ENCODE results near the gene NDRG3.

Gene NDRG3

GRCh38 chr20:36631646-36632045, 114.2 kb downstream of the NDRG3 start:
- 95 to 96% methylated on average over 6 of the region's 6 CpGs for WGBS, 2 experiments (ENCODE audit: insufficient coverage in 2 of 2)
- Histone ChIP-seq H3K9me3 (ENCODE audit: control insufficient read depth, low read length) (no peaks in the 10 kb centered on the region), H3K36me3 (ENCODE audit: control insufficient read depth, insufficient read depth, low read length) (no peaks in the 10 kb centered on the region), H3K4me3 (ENCODE audit: extremely low read depth, insufficient read depth, low read length, poor library complexity, severe bottlenecking) (no peak overlapping the region), H3K27ac (ENCODE audit: low read depth, low read length, severe bottlenecking) (no peak overlapping the region), H3K4me1 (ENCODE audit: control insufficient read depth, insufficient read depth, low read length, poor library complexity, severe bottlenecking) (no peaks in the 10 kb centered on the region)

GRCh38 chr20:36629719-36630681, 115.9 kb downstream of the NDRG3 start:
- H3K36me3 ChIP-seq (ENCODE audit: control insufficient read depth, insufficient read depth, low read length): no peaks in the 10 kb centered on the region
- no peaks in the 10 kb centered on the region for H3K9me3 ChIP-seq (ENCODE audit: control insufficient read depth, low read length)
- H3K4me3 ChIP-seq (ENCODE audit: extremely low read depth, insufficient read depth, low read length, poor library complexity, severe bottlenecking): no peak overlapping the region
- WGBS, 2 experiments (ENCODE audit: insufficient coverage in 2 of 2): 87 to 97% methylated on average over 8 to 11 of the region's 15 CpGs
- no peak overlapping the region for H3K27ac ChIP-seq (ENCODE audit: low read depth, low read length, severe bottlenecking)
- H3K4me1 ChIP-seq (ENCODE audit: control insufficient read depth, insufficient read depth, low read length, poor library complexity, severe bottlenecking): no peaks in the 10 kb centered on the region

GRCh38 chr20:36628076-36628475, 117.8 kb downstream of the NDRG3 start:
- no peak overlapping the region for H3K4me3 ChIP-seq (ENCODE audit: extremely low read depth, insufficient read depth, low read length, poor library complexity, severe bottlenecking)
- H3K9me3 ChIP-seq (ENCODE audit: control insufficient read depth, low read length): no peaks in the 10 kb centered on the region
- H3K4me1 ChIP-seq (ENCODE audit: control insufficient read depth, insufficient read depth, low read length, poor library complexity, severe bottlenecking): no peaks in the 10 kb centered on the region
- 89 to 94% methylated on average over 7 of the region's 7 CpGs for WGBS, 2 experiments (ENCODE audit: insufficient coverage in 2 of 2)
- H3K27ac ChIP-seq (ENCODE audit: low read depth, low read length, severe bottlenecking): no peak overlapping the region
- H3K36me3 ChIP-seq (ENCODE audit: control insufficient read depth, insufficient read depth, low read length): no peaks in the 10 kb centered on the region

GRCh38 chr20:36624944-36625324, 121.0 kb downstream of the NDRG3 start:
- H3K4me1 ChIP-seq (ENCODE audit: control insufficient read depth, insufficient read depth, low read length, poor library complexity, severe bottlenecking): no peaks in the 10 kb centered on the region
- H3K36me3 ChIP-seq (ENCODE audit: control insufficient read depth, insufficient read depth, low read length): no peaks in the 10 kb centered on the region
- no peaks in the 10 kb centered on the region for H3K9me3 ChIP-seq (ENCODE audit: control insufficient read depth, low read length)
- no peak overlapping the region for H3K27ac ChIP-seq (ENCODE audit: low read depth, low read length, severe bottlenecking)
- 91 to 100% methylated on average over 1 of the region's 2 CpGs for WGBS, 2 experiments (ENCODE audit: insufficient coverage in 2 of 2)
- no peak overlapping the region for H3K4me3 ChIP-seq (ENCODE audit: extremely low read depth, insufficient read depth, low read length, poor library complexity, severe bottlenecking)

GRCh38 chr20:36624068-36624943, 121.6 kb downstream of the NDRG3 start:
- Histone ChIP-seq H3K4me3 (ENCODE audit: extremely low read depth, insufficient read depth, low read length, poor library complexity, severe bottlenecking) (no peak overlapping the region), H3K27ac (ENCODE audit: low read depth, low read length, severe bottlenecking) (no peak overlapping the region), H3K36me3 (ENCODE audit: control insufficient read depth, insufficient read depth, low read length) (no peaks in the 10 kb centered on the region), H3K4me1 (ENCODE audit: control insufficient read depth, insufficient read depth, low read length, poor library complexity, severe bottlenecking) (no peaks in the 10 kb centered on the region), H3K9me3 (ENCODE audit: control insufficient read depth, low read length) (no peaks in the 10 kb centered on the region)
- 69 to 72% methylated on average over 14 of the region's 14 CpGs for WGBS, 2 experiments (ENCODE audit: insufficient coverage in 2 of 2)

GRCh38 chr20:36623444-36623843, 122.4 kb downstream of the NDRG3 start:
- H3K36me3 ChIP-seq (ENCODE audit: control insufficient read depth, insufficient read depth, low read length): no peaks in the 10 kb centered on the region
- no peak overlapping the region for H3K4me3 ChIP-seq (ENCODE audit: extremely low read depth, insufficient read depth, low read length, poor library complexity, severe bottlenecking)
- H3K4me1 ChIP-seq (ENCODE audit: control insufficient read depth, insufficient read depth, low read length, poor library complexity, severe bottlenecking): no peaks in the 10 kb centered on the region
- no peaks in the 10 kb centered on the region for H3K9me3 ChIP-seq (ENCODE audit: control insufficient read depth, low read length)
- no peak overlapping the region for H3K27ac ChIP-seq (ENCODE audit: low read depth, low read length, severe bottlenecking)
- WGBS, 2 experiments (ENCODE audit: insufficient coverage in 2 of 2): 71 to 80% methylated on average over 1 of the region's 2 CpGs

GRCh38 chr20:36620917-36621316, 125.0 kb downstream of the NDRG3 start:
- Histone ChIP-seq H3K36me3 (ENCODE audit: control insufficient read depth, insufficient read depth, low read length) (no peaks in the 10 kb centered on the region), H3K27ac (ENCODE audit: low read depth, low read length, severe bottlenecking) (no peak overlapping the region), H3K4me3 (ENCODE audit: extremely low read depth, insufficient read depth, low read length, poor library complexity, severe bottlenecking) (no peak overlapping the region), H3K9me3 (ENCODE audit: control insufficient read depth, low read length) (no peaks in the 10 kb centered on the region), H3K4me1 (ENCODE audit: control insufficient read depth, insufficient read depth, low read length, poor library complexity, severe bottlenecking) (no peaks in the 10 kb centered on the region)
- 93 to 99% methylated on average over 5 of the region's 5 CpGs for WGBS, 2 experiments (ENCODE audit: insufficient coverage in 2 of 2)

- no peak overlapping the region for H3K27ac ChIP-seq (ENCODE audit: low read depth, low read length, severe bottlenecking)
- H3K9me3 ChIP-seq (ENCODE audit: control insufficient read depth, low read length): no peaks in the 10 kb centered on the region
- H3K4me1 ChIP-seq (ENCODE audit: control insufficient read depth, insufficient read depth, low read length, poor library complexity, severe bottlenecking): no peaks in the 10 kb centered on the region
- WGBS, 2 experiments (ENCODE audit: insufficient coverage in 2 of 2): 96 to 98% methylated on average over 10 to 13 of the region's 14 CpGs
- H3K36me3 ChIP-seq (ENCODE audit: control insufficient read depth, insufficient read depth, low read length): peaks cover 50% of the 10 kb centered on the region
- H3K4me3 ChIP-seq (ENCODE audit: extremely low read depth, insufficient read depth, low read length, poor library complexity, severe bottlenecking): no peak overlapping the region
Observed at GRCh38 chr20:36614781-36615557, 130.9 kb downstream of the NDRG3 start.

GRCh38 chr20:36613974-36614373, 131.9 kb downstream of the NDRG3 start:
- 94 to 100% methylated on average over 3 of the region's 3 CpGs for WGBS, 2 experiments (ENCODE audit: insufficient coverage in 2 of 2)
- H3K27ac ChIP-seq (ENCODE audit: low read depth, low read length, severe bottlenecking): no peak overlapping the region
- no peaks in the 10 kb centered on the region for H3K9me3 ChIP-seq (ENCODE audit: control insufficient read depth, low read length)
- H3K36me3 ChIP-seq (ENCODE audit: control insufficient read depth, insufficient read depth, low read length): peaks cover 59% of the 10 kb centered on the region
- no peak overlapping the region for H3K4me3 ChIP-seq (ENCODE audit: extremely low read depth, insufficient read depth, low read length, poor library complexity, severe bottlenecking)
- H3K4me1 ChIP-seq (ENCODE audit: control insufficient read depth, insufficient read depth, low read length, poor library complexity, severe bottlenecking): no peaks in the 10 kb centered on the region

- Histone ChIP-seq H3K27ac (ENCODE audit: low read depth, low read length, severe bottlenecking) (no peak overlapping the region), H3K4me1 (ENCODE audit: control insufficient read depth, insufficient read depth, low read length, poor library complexity, severe bottlenecking) (peaks cover 5% of the 10 kb centered on the region), H3K36me3 (ENCODE audit: control insufficient read depth, insufficient read depth, low read length) (peaks cover 75% of the 10 kb centered on the region), H3K4me3 (ENCODE audit: extremely low read depth, insufficient read depth, low read length, poor library complexity, severe bottlenecking) (no peak overlapping the region), H3K9me3 (ENCODE audit: control insufficient read depth, low read length) (no peaks in the 10 kb centered on the region)
- 98 to 100% methylated on average over 4 of the region's 5 CpGs for WGBS, 2 experiments (ENCODE audit: insufficient coverage in 2 of 2)
Observed at GRCh38 chr20:36611625-36612024, 134.3 kb downstream of the NDRG3 start.

Data from mesodermal cell (in vitro differentiated cells).